H9 (cell line): ENCODE data around the gene SCAMP5. TPM values are rescaled to one million over a fixed set of nuclear protein-coding genes. Genes with fewer than 3 reads are reported as not detected.

Experiments used
- DNase-seq: peaks from one replicate; pipeline ENCODE4 v3.0.0-alpha.2; 2017
- H2AFZ ChIP-seq: one replicate; pipeline ENCODE4 v1.6.1; 2013; ENCODE audit warnings: mild to moderate bottlenecking, low read length, control low read depth, moderate library complexity
- H2AK5ac ChIP-seq: 2 replicates; pipeline ENCODE4 v1.6.1; 2013; ENCODE audit warnings: low read length, control low read depth, mixed read lengths; ENCODE audit not compliant: insufficient read length
- H2BK120ac ChIP-seq: one replicate; pipeline ENCODE4 v1.6.1; 2013; ENCODE audit warnings: low read depth, mild to moderate bottlenecking, low read length, control low read depth, inconsistent platforms; ENCODE audit not compliant: poor library complexity, severe bottlenecking
- H2BK12ac ChIP-seq: 2 replicates; pipeline ENCODE4 v1.6.1; 2013; ENCODE audit warnings: low read length, control low read depth, mixed read lengths, low read depth; ENCODE audit not compliant: insufficient read length
- H2BK15ac ChIP-seq: 2 replicates; pipeline ENCODE4 v1.6.1; 2013; ENCODE audit warnings: low read depth, low read length, control low read depth
- H2BK20ac ChIP-seq: one replicate; pipeline ENCODE4 v1.6.1; 2013; ENCODE audit warnings: low read depth, mild to moderate bottlenecking, low read length, control low read depth, inconsistent platforms; ENCODE audit not compliant: poor library complexity, severe bottlenecking
- H2BK5ac ChIP-seq: 2 replicates; pipeline ENCODE4 v1.6.1; 2013; ENCODE audit warnings: low read length, control low read depth, mixed read lengths; ENCODE audit not compliant: insufficient read length
- H3K14ac ChIP-seq: 2 replicates; pipeline ENCODE4 v1.6.1; 2013; ENCODE audit warnings: low read length, control low read depth; ENCODE audit not compliant: insufficient read depth
- H3K18ac ChIP-seq: 2 replicates; pipeline ENCODE4 v1.6.1; 2013; ENCODE audit warnings: low read depth, mild to moderate bottlenecking, mixed read lengths, low read length, control low read depth; ENCODE audit not compliant: insufficient read length
- H3K23ac ChIP-seq: 2 replicates; pipeline ENCODE4 v1.6.1; 2013; ENCODE audit warnings: low read length, control low read depth, mixed read lengths, low read depth; ENCODE audit not compliant: insufficient read length
- H3K23me2 ChIP-seq: 2 replicates; pipeline ENCODE4 v1.6.1; 2013; ENCODE audit warnings: low read depth, mild to moderate bottlenecking, mixed read lengths, low read length, control low read depth; ENCODE audit not compliant: insufficient read length, poor library complexity, severe bottlenecking
- H3K27ac ChIP-seq: 2 replicates; pipeline ENCODE4 v1.5.1; 2013; ENCODE audit warnings: low read length, control low read depth, mixed read lengths, low read depth; ENCODE audit not compliant: insufficient read length
- H3K27me3 ChIP-seq: 2 replicates; pipeline ENCODE4 v1.6.1; 2013; ENCODE audit warnings: low read length, control low read depth, inconsistent platforms; ENCODE audit not compliant: insufficient read depth
- H3K4ac ChIP-seq: 2 replicates; pipeline ENCODE4 v1.6.1; 2013; ENCODE audit warnings: low read depth, mild to moderate bottlenecking, control low read depth, inconsistent platforms, low read length, moderate library complexity
- H3K4me1 ChIP-seq: 2 replicates; pipeline ENCODE4 v1.6.1; 2013; ENCODE audit warnings: low read length, control low read depth, inconsistent platforms; ENCODE audit not compliant: insufficient read depth
- H3K4me2 ChIP-seq: 2 replicates; pipeline ENCODE4 v1.6.1; 2013; ENCODE audit warnings: low read length, control low read depth, mixed read lengths; ENCODE audit not compliant: insufficient read length, insufficient read depth
- H3K56ac ChIP-seq: 2 replicates; pipeline ENCODE4 v1.6.1; 2013; ENCODE audit warnings: low read depth, mild to moderate bottlenecking, mixed read lengths, low read length, control low read depth; ENCODE audit not compliant: insufficient read length
- H3K79me1 ChIP-seq: 2 replicates; pipeline ENCODE4 v1.6.1; 2013; ENCODE audit warnings: low read depth, mild to moderate bottlenecking, moderate library complexity, low read length, control low read depth, inconsistent platforms; ENCODE audit not compliant: insufficient read depth, poor library complexity, severe bottlenecking
- H3K79me2 ChIP-seq: 2 replicates; pipeline ENCODE4 v1.6.1; 2013; ENCODE audit warnings: low read length, control low read depth, inconsistent platforms; ENCODE audit not compliant: insufficient read depth
- H3K9ac ChIP-seq: 2 replicates; pipeline ENCODE4 v1.6.1; 2013; ENCODE audit warnings: low read length, control low read depth, mixed read lengths; ENCODE audit not compliant: insufficient read length; ENCODE audit errors: extremely low read depth
- H3K9me3 ChIP-seq: one replicate; pipeline ENCODE4 v1.6.1; 2013; ENCODE audit warnings: low read depth, low read length, inconsistent platforms; ENCODE audit not compliant: control insufficient read depth
- H3T11ph ChIP-seq: one replicate; pipeline ENCODE4 v1.6.1; 2013; ENCODE audit warnings: mild to moderate bottlenecking, low read length, control low read depth, inconsistent platforms
- H4K20me1 ChIP-seq: one replicate; pipeline ENCODE4 v1.6.1; 2013; ENCODE audit not compliant: control insufficient read depth, insufficient read length, insufficient read depth
- H4K5ac ChIP-seq: 2 replicates; pipeline ENCODE4 v1.6.1; 2013; ENCODE audit warnings: low read depth, mild to moderate bottlenecking, mixed read lengths, low read length, control low read depth; ENCODE audit not compliant: insufficient read length
- H4K8ac ChIP-seq: replicated peaks from 2 replicates; pipeline ENCODE4 v1.6.1; 2013; ENCODE audit warnings: low read length, control low read depth, mixed read lengths, low read depth; ENCODE audit not compliant: insufficient read length
- H4K91ac ChIP-seq: 2 replicates; pipeline ENCODE4 v1.6.1; 2013; ENCODE audit warnings: low read depth, mild to moderate bottlenecking, moderate library complexity, mixed read lengths, low read length, control low read depth; ENCODE audit not compliant: insufficient read length
- H3K27ac Mint-ChIP-seq, 3 experiments: 2 replicates in 2 of 3; 3 replicates in 1 of 3; pipeline ENCODE4 v1.8.0; 2020 to 2021; ENCODE audit warnings: mixed read lengths in 3 of 3, mild to moderate bottlenecking in 1 of 3, moderate library complexity in 1 of 3
- H3K27me3 Mint-ChIP-seq: 2 replicates; pipeline ENCODE4 v1.8.0; 2021; ENCODE audit warnings: low read depth, mild to moderate bottlenecking, moderate library complexity, mixed read lengths
- H3K36me3 Mint-ChIP-seq, 3 experiments: 2 replicates in 2 of 3; 3 replicates in 1 of 3; pipeline ENCODE4 v1.8.0; 2020 to 2021; ENCODE audit warnings: low read depth in 3 of 3, mixed read lengths in 3 of 3; ENCODE audit not compliant: insufficient read depth in 1 of 3
- H3K4me1 Mint-ChIP-seq, 2 experiments: 2 replicates each; pipeline ENCODE4 v1.8.0; 2020; ENCODE audit warnings: mixed read lengths in 2 of 2
- H3K4me3 Mint-ChIP-seq, 2 experiments: 2 replicates in 1 of 2; 3 replicates in 1 of 2; pipeline ENCODE4 v1.8.0; 2020 to 2021; ENCODE audit warnings: mild to moderate bottlenecking in 2 of 2, mixed read lengths in 2 of 2, moderate library complexity in 1 of 2
- H3K9me3 Mint-ChIP-seq, 2 experiments: 2 replicates in 1 of 2; 3 replicates in 1 of 2; pipeline ENCODE4 v1.8.0; 2020; ENCODE audit warnings: mild to moderate bottlenecking in 2 of 2, mixed read lengths in 2 of 2, moderate library complexity in 1 of 2
- WGBS: extraction: QIAGEN DNeasy Blood & Tissue Kit; methylation state at CpG from one replicate; pipeline ENCODE4 v1.1.7; 2013; ENCODE audit warnings: missing lambda C conversion rate, low lambda C conversion rate, mixed read lengths; ENCODE audit not compliant: insufficient read length; ENCODE audit errors: extremely low coverage; 5-methylcytosine and 5-hydroxymethylcytosine counted together
- total RNA-seq: library from RNA; stranded (reverse); gene quantifications from 2 replicates; pipeline ENCODE4 v1.2.1, GENCODE V29; 2021
- TF ChIP-seq, protein P1 (sequence below): fragments of 200-600 bp; sonication (generic); conservative IDR thresholded peaks from 3 replicates; pipeline ENCODE4 v1.8.0; 2021; ENCODE audit warnings: antibody characterized with exemption, mild to moderate bottlenecking

The SCAMP5 gene
- total RNA-seq, 1 experiment from 2014 or later, result 47.8 TPM

DNA sequence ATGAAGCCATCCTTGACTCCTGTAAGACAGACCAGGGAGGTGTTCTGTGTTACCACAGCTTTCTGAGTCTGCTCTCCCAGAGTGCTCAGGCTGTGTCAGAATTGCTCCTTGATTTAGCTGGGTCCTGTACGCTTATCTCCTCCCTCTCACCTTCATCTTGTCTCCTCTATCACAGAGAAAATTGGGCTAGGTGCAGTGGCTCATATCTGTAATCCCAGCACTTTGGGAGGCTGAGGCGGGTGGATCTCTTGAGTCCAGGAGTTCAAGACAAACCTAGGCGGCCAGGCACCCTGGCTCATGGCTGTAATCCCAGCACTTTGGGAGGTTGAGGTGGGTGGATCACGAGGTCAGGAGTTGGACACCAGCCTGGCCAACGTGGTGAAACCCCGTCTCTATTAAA, 5.9 kb downstream of the SCAMP5 start:
- Histone ChIP-seq H2BK12ac (no peak overlapping the region), H3K56ac (no peak overlapping the region), H2BK15ac (no peak overlapping the region), H3K27ac (no peak overlapping the region), H3K4me1 (no peaks in the 10 kb centered on the region), H3K79me1 (peaks cover 2% of the 10 kb centered on the region), H3K23ac (no peak overlapping the region), H3K4ac (no peak overlapping the region), H3K18ac (no peak overlapping the region), H2AFZ (no peak overlapping the region), H4K8ac (no peak overlapping the region), H2BK5ac (no peak overlapping the region), H3K14ac (no peak overlapping the region), H3K4me2 (no peak overlapping the region), H2AK5ac (no peak overlapping the region), H2BK120ac (no peak overlapping the region), H3T11ph (no peak overlapping the region), H3K9ac (no peak overlapping the region), H3K27me3 (no peaks in the 10 kb centered on the region), H2BK20ac (no peak overlapping the region), H3K9me3 (no peaks in the 10 kb centered on the region), H4K5ac (no peak overlapping the region), H3K23me2 (peaks cover 3% of the 10 kb centered on the region), H4K91ac (no peak overlapping the region), H4K20me1 (no peaks in the 10 kb centered on the region), H3K79me2 (no peaks in the 10 kb centered on the region; the same call in 1 of the 2 replicates)
- H3K4me1 Mint-ChIP-seq, result peaks cover 5 to 10% of the 10 kb centered on the region in 2 experiments
- DNase-seq, result no peak
- H3K36me3 Mint-ChIP-seq, result peaks cover 14 to 31% (median 30%) of the 10 kb centered on the region in 3 experiments; a peak in 6 of 7 replicates
- peaks cover 2 to 4% of the 10 kb centered on the region in 2 experiments; a peak in 3 of 5 replicates for H3K9me3 Mint-ChIP-seq
- TF ChIP-seq, protein P1, sequence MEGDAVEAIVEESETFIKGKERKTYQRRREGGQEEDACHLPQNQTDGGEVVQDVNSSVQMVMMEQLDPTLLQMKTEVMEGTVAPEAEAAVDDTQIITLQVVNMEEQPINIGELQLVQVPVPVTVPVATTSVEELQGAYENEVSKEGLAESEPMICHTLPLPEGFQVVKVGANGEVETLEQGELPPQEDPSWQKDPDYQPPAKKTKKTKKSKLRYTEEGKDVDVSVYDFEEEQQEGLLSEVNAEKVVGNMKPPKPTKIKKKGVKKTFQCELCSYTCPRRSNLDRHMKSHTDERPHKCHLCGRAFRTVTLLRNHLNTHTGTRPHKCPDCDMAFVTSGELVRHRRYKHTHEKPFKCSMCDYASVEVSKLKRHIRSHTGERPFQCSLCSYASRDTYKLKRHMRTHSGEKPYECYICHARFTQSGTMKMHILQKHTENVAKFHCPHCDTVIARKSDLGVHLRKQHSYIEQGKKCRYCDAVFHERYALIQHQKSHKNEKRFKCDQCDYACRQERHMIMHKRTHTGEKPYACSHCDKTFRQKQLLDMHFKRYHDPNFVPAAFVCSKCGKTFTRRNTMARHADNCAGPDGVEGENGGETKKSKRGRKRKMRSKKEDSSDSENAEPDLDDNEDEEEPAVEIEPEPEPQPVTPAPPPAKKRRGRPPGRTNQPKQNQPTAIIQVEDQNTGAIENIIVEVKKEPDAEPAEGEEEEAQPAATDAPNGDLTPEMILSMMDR, result no peak
- no peak overlapping the region for H3K4me3 Mint-ChIP-seq
- peaks cover 4% of the 10 kb centered on the region for H3K27me3 Mint-ChIP-seq
- no peak overlapping the region for H3K27ac Mint-ChIP-seq
- no CpG with 5 or more reads among the region's 6 CpGs for WGBS
